DMS153 treated with DMSO at 0.1 percent for 48 hours (cell line): ENCODE data around the gene CTNNA2.

Experiments
- DNase-seq: peaks from one replicate; lab custom pipeline; 2025; ENCODE audit not compliant: unreplicated experiment; lab: John Stamatoyannopoulos, UW

The CTNNA2 gene

DNA sequence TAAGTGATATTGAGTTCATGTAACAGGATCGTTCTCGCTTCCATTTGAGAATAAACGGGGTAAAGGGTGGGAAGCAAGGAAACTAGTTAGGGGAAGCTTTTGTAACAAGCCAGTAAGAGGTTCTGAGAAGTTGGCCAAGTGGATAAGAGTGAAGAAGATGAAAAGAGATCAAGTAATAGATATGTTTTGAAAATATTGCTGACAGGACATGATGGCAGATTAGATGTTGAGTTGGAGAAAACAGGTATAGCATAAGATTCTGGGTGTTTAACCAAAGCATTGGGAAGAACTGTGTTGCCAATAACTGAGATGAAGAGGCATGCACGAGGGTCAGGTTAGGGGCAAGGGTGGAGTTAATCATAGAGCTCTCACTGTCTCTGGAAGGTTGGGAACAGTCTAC is 1121.7 kb downstream of the CTNNA2 start:
- DNase-seq, result no peak

DNA sequence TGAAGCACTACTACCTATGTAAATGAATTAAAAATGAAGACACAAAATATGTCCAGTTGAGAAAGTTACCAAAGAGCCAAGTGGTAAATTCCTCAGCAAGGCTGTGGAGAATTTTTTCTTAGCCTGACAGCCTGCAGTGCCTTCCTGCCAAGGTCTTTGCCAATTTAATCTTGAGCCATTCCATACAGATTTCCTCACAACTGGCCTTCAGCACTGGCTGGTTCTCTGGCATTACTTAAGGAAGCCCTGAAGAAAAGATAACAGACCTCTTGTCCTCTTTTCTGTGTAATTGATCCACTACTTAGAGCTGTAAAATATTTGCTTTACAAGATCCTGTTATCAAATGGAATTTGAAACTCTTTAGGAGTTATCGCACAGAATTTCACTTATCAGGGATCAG is 1125.9 kb downstream of the CTNNA2 start:
- DNase-seq, result no peak

DNA sequence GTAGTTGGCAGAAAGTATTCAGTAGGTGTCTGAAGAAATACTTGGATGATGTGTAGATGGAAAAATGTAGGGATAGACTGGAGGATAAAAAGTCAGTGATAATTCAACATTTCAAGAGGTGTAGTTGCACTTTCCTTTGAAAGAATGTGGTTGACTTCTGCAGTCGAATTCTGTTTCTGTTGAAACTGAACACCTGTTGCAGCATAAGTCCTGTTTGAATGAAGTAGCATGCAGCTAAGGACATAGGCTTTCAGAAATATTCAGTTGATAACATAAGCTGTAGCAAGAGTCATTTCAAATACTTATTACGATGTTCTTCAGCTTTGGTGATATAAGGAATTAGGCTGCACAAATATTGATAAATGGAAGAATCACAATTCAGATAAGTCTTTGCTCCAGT is 1129.6 kb downstream of the CTNNA2 start:
- DNase-seq, result no peak

- no peak for DNase-seq
Observed at GRCh38 chr2:80643598-80643997, 1130.7 kb downstream of the CTNNA2 start.

DNA sequence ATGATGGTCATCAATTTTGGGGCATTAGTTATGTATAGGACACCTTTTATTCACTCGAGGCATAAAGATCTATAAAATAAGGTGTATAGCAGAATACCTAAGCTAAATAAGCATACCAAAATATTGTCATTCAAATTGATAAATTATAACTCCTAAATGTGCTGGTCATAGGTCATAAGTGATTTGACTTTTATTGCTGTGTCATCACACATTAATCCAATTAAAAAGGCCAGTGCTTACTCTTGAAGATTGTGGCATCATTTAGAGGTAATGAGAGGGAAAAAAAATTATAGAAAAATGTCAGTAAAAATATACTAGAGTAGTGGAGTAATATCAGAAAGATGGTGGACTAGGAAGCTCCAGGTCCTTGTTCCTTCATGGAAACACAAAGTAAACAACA is 1138.6 kb downstream of the CTNNA2 start:
- DNase-seq, result no peak

GRCh38 chr2:80655265-80655664 is 1142.4 kb downstream of the CTNNA2 start:
- DNase-seq, result no peak

GRCh38 chr2:80670763-80671162 is 1157.9 kb downstream of the CTNNA2 start:
- DNase-seq, result no peak

- no peak for DNase-seq
Observed at GRCh38 chr2:80687524-80687923, 1174.7 kb downstream of the CTNNA2 start.

DNA sequence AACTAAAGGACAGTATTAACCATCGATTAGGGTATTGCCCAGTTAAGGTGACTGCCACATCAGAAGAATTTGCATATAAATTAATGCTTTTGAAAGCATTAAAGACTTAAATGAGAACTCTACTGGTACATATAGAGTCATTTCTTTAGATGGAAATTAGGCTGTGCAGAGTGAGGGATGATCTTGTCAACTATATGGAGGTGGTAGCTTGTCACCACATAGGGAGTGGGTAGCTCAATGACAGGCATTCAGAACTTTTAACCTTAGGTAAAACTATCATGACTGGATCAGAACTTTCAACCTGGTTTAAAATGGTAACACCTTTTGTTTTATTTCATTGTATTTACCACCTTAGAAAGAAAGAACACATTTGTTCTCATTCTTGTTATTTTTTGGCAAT is 1176.3 kb downstream of the CTNNA2 start:
- DNase-seq, result no peak
